Ishikawa (cell line): Measurements from ENCODE around the gene AUTS2.

Experiments
- CEBPB ChIP-seq: IDR thresholded peaks from 2 replicates; pipeline ENCODE4 v1.6.1; 2012
- CREB1 ChIP-seq: IDR thresholded peaks from 2 replicates; pipeline ENCODE4 v1.6.1; 2012; ENCODE audit warnings: low read depth
- EGR1 ChIP-seq: IDR thresholded peaks from 2 replicates; pipeline ENCODE4 v1.6.1; 2012
- EP300 ChIP-seq: IDR thresholded peaks from 2 replicates; pipeline ENCODE4 v1.6.1; 2012; ENCODE audit warnings: borderline replicate concordance
- FOXM1 ChIP-seq: IDR thresholded peaks from 2 replicates; pipeline ENCODE4 v1.6.1; 2012; ENCODE audit warnings: low read depth, borderline replicate concordance
- REST ChIP-seq: IDR thresholded peaks from 2 replicates; pipeline ENCODE4 v1.6.1; 2012; ENCODE audit warnings: low read depth, mild to moderate bottlenecking
- TAF1 ChIP-seq: IDR thresholded peaks from 2 replicates; pipeline ENCODE4 v1.6.1; 2012; ENCODE audit warnings: low read depth, mild to moderate bottlenecking
- TCF12 ChIP-seq: IDR thresholded peaks from 2 replicates; pipeline ENCODE4 v1.6.1; 2012; ENCODE audit warnings: low read depth
- YY1 ChIP-seq: IDR thresholded peaks from 2 replicates; pipeline ENCODE4 v1.6.1; 2012; ENCODE audit warnings: low read depth
- ZBTB7A ChIP-seq: IDR thresholded peaks from 2 replicates; pipeline ENCODE4 v1.6.1; 2012; ENCODE audit warnings: low read depth
- TF ChIP-seq, protein P1 (sequence below): IDR thresholded peaks from 2 replicates; pipeline ENCODE4 v1.6.1; 2012

GRCh38 chr7:70040970-70041766, 442.9 kb downstream of the AUTS2 start:
- no peak for TF ChIP-seq YY1
- TF ChIP-seq EP300: no peak
- TF ChIP-seq ZBTB7A: no peak
- TF ChIP-seq REST: no peak
- no peak for TF ChIP-seq EGR1
- TF ChIP-seq CREB1: no peak
- no peak for TF ChIP-seq TCF12
- TF ChIP-seq TAF1: no peak
- TF ChIP-seq, protein P1, sequence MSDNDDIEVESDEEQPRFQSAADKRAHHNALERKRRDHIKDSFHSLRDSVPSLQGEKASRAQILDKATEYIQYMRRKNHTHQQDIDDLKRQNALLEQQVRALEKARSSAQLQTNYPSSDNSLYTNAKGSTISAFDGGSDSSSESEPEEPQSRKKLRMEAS: no peak
- no peak for TF ChIP-seq CEBPB
- no peak for TF ChIP-seq FOXM1
